Mucosa of rectum (tissue), 2 donors: ENCODE data around the gene IFT43.

ENCODE experiments used
- H3K27ac ChIP-seq, 2 donors: one replicate each; pipeline ENCODE4 v1.7.0; 2013; ENCODE audit warnings: inconsistent platforms in 2 of 2, low read depth in 2 of 2, low read length in 2 of 2
- H3K27me3 ChIP-seq, 2 donors: one replicate each; pipeline ENCODE4 v1.7.0; 2013; ENCODE audit warnings: low read length in 2 of 2; ENCODE audit not compliant: control insufficient read depth in 2 of 2, insufficient read depth in 2 of 2
- H3K36me3 ChIP-seq, 2 donors: one replicate each; pipeline ENCODE4 v1.7.0; 2013; ENCODE audit warnings: low read length in 2 of 2; ENCODE audit not compliant: control insufficient read depth in 2 of 2, insufficient read depth in 2 of 2
- H3K4me1 ChIP-seq, 2 donors: one replicate each; pipeline ENCODE4 v1.7.0; 2013; ENCODE audit warnings: low read length in 2 of 2, mild to moderate bottlenecking in 1 of 2; ENCODE audit not compliant: control insufficient read depth in 2 of 2, insufficient read depth in 2 of 2
- H3K4me3 ChIP-seq, 2 donors: one replicate each; pipeline ENCODE4 v1.7.0; 2013; ENCODE audit warnings: low read length in 2 of 2
- H3K9ac ChIP-seq, 2 donors: one replicate each; pipeline ENCODE4 v1.7.0; 2013; ENCODE audit warnings: low read length in 2 of 2, low read depth in 1 of 2, mild to moderate bottlenecking in 1 of 2
- H3K9me3 ChIP-seq, 2 donors: one replicate each; pipeline ENCODE4 v1.7.0; 2013; ENCODE audit warnings: low read length in 2 of 2; ENCODE audit not compliant: control insufficient read depth in 2 of 2
- donor health status: healthy.
- donor health status: Normal muscosa, but diverticular disease.

The IFT43 gene

DNA sequence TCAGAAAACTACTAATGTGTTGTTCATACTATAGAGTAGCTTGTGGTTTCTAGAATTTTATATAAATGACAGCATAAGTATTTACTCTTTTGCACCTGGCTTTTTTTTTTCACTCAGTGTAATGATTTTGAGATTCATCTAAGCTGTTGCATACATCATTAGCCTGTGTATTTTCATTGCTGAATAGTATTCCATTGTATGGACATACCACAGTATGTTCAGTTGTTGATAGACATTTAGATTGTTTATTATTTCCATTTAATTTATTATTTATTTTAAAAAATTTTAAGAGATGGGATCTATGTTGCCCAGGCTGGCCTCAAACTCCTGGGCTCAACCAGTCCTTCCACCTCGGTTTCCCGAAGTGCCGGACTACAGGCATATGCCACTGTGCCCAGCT, 80.0 kb downstream of the IFT43 start:
- Histone ChIP-seq H3K4me3 (no peak overlapping the region), H3K36me3 (peaks cover 2 to 6% of the 10 kb centered on the region in 2 donors), H3K4me1 (no peaks in the 10 kb centered on the region), H3K27ac (no peak overlapping the region), H3K27me3 (no peaks in the 10 kb centered on the region), H3K9ac (no peak overlapping the region), H3K9me3 (no peaks in the 10 kb centered on the region)

DNA sequence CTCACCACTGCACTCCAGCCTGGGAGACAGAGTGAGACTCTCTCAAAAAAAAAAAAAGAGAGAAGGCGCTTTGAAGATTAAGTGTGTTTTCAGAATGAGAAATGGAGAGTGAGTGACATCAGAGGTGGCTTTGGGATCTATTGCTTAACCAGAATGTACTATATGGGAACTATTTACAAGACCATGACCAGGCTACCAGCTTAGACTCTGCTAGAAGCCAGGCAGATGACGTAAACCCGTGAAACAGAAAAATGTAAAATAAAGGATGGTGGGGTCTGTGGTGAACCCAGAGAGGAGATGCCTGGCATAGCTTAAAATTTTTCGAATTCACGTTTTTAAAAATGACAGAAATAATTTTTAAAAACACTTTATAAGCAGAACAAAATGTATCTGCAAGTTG, 82.0 kb downstream of the IFT43 start:
- Histone ChIP-seq H3K27me3 (no peaks in the 10 kb centered on the region), H3K9me3 (no peaks in the 10 kb centered on the region), H3K36me3 (peaks cover 2 to 6% of the 10 kb centered on the region in 2 donors), H3K9ac (no peak overlapping the region), H3K4me1 (no peaks in the 10 kb centered on the region), H3K4me3 (no peak overlapping the region), H3K27ac (no peak overlapping the region)

DNA sequence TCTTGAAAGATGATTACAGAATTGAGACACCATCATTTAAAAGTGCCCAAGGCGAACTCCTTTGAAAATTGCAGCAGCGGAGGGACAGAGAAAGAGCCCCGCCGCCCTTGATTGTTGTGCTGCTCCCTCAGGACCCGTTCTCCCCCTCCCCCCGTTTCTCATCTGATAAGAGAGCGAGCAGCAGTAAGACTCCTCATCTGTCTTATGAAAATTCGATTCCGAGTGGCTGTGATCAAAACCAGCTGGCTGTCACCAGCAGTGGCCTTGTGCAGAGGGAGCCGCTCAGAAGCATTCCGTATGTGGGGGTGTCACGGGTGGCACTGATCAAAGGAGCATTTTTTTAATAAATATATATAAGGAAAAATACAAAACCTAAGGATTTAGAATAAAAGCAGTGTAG, 88.2 kb downstream of the IFT43 start:
- no peak overlapping the region for H3K9ac ChIP-seq
- no peaks in the 10 kb centered on the region for H3K9me3 ChIP-seq
- no peaks in the 10 kb centered on the region for H3K27me3 ChIP-seq
- no peaks in the 10 kb centered on the region for H3K4me1 ChIP-seq
- H3K36me3 ChIP-seq: peaks cover 0 to 5% of the 10 kb centered on the region in 2 donors
- no peak overlapping the region for H3K27ac ChIP-seq
- H3K4me3 ChIP-seq: no peak overlapping the region

DNA sequence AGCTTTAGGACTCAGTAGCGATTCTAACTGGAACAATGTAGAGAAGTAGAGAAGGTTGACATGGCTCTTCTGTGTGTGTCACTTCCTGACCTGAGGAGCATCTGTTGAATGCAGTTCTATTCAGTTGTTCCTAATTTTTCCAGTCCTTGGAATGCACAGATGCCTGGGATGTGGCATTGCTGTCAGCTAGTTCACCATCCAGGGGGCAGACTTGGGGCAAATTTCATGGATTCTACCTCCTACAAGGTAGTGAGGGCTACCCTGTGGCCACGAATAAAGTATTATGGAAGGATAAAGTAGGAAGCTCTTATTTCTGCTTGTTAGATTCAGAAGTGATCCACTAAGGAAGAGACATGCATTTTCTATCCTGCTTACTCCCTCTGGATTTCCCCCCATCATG, 91.8 kb downstream of the IFT43 start:
- no peaks in the 10 kb centered on the region for H3K9me3 ChIP-seq
- H3K27ac ChIP-seq: no peak overlapping the region
- no peak overlapping the region for H3K9ac ChIP-seq
- H3K4me1 ChIP-seq: no peaks in the 10 kb centered on the region
- H3K36me3 ChIP-seq: peaks cover 0 to 5% of the 10 kb centered on the region in 2 donors
- no peak overlapping the region for H3K4me3 ChIP-seq
- no peaks in the 10 kb centered on the region for H3K27me3 ChIP-seq

DNA sequence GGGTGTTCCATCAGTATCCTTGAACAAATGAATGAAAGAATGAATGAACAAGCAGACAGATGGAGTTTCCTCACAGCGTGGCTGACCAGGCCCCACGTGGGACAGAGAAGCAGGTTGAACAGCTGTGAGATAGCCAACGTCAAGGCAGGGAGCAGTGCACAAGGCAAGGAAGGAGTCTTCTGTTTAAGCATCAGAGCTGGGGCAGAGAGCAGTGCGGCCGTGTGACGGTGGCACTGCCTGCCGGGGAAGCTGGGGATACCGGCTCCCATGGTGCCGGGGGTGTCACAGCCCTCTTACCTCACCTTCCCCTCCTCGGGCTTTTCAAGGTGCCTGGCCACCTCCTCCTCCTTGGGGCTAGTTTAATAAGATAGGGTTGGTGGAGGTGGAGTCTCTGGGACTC, 92.9 kb downstream of the IFT43 start:
- Histone ChIP-seq H3K36me3 (peaks cover 4 to 11% of the 10 kb centered on the region in 2 donors), H3K4me1 (no peaks in the 10 kb centered on the region), H3K4me3 (no peak overlapping the region), H3K9me3 (no peaks in the 10 kb centered on the region), H3K27ac (no peak overlapping the region), H3K27me3 (no peaks in the 10 kb centered on the region), H3K9ac (no peak overlapping the region)

DNA sequence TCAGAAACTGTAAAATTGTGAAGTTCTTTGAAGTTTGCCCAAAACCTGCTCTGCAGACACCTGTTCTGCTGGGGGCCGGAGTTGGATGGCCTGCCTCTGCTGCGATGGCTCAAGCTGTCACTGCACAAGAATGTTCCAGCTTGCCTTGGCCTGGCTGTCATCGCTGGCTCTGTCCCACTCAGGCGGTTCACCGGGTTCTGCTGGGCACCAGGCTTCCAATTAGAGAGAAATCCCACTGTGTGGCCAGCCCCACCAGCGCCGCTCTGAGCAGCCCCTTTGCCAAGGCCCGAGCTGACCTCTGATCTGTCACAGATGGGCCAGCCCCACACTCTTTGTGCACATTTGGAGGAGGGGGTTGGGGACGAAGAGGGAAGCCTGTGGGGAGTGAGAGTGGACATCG, 94.5 kb downstream of the IFT43 start:
- Histone ChIP-seq H3K4me1 (no peaks in the 10 kb centered on the region), H3K36me3 (peaks cover 4 to 7% of the 10 kb centered on the region in 2 donors), H3K9ac (no peak overlapping the region), H3K4me3 (no peak overlapping the region), H3K9me3 (no peaks in the 10 kb centered on the region), H3K27ac (no peak overlapping the region), H3K27me3 (no peaks in the 10 kb centered on the region)

DNA sequence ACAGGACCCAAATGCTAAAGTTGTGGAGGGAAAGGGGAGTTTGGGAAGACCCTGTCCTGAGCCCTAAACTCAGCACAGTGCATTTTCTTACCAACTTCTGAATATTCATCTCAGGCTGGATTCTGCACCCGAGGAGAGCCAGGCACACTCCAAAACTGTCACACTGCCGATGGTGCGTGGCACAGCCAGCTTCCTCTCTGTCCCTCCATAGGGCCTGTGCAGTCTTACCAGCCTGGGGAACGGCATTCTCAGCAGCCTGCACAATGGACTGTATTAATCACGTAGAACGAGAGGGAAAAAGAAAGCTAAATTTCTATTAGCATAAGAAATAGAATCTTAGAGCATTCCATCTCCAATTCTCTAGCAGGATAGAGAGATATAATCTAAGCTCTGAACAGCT, 94.9 kb downstream of the IFT43 start:
- Histone ChIP-seq H3K27ac (no peak overlapping the region), H3K4me3 (no peak overlapping the region), H3K27me3 (no peaks in the 10 kb centered on the region), H3K9me3 (no peaks in the 10 kb centered on the region), H3K36me3 (peaks cover 4 to 7% of the 10 kb centered on the region in 2 donors), H3K9ac (no peak overlapping the region), H3K4me1 (no peaks in the 10 kb centered on the region)

DNA sequence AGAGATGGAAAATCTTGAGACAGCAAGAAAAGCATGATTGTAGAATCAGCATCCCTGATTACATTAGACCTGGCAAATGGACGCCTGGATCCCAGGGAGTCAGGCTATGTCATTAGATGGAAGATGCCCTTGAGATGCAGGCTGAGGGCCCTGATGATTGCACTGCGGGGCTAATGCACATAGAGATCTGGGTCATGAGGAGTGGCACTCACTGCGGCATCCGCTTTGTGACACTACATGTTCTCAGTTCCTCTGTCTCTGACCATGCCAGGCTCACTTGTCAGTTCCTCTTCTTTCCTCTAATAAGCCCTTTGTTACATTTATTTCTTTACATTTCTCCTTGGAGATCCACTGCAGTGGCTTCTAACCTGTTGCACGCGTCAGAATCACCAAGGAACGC, 96.1 kb downstream of the IFT43 start:
- Histone ChIP-seq H3K9me3 (no peaks in the 10 kb centered on the region), H3K27ac (no peak overlapping the region), H3K27me3 (no peaks in the 10 kb centered on the region), H3K9ac (no peak overlapping the region), H3K4me1 (no peaks in the 10 kb centered on the region), H3K4me3 (no peak overlapping the region), H3K36me3 (peaks cover 4 to 7% of the 10 kb centered on the region in 2 donors)

DNA sequence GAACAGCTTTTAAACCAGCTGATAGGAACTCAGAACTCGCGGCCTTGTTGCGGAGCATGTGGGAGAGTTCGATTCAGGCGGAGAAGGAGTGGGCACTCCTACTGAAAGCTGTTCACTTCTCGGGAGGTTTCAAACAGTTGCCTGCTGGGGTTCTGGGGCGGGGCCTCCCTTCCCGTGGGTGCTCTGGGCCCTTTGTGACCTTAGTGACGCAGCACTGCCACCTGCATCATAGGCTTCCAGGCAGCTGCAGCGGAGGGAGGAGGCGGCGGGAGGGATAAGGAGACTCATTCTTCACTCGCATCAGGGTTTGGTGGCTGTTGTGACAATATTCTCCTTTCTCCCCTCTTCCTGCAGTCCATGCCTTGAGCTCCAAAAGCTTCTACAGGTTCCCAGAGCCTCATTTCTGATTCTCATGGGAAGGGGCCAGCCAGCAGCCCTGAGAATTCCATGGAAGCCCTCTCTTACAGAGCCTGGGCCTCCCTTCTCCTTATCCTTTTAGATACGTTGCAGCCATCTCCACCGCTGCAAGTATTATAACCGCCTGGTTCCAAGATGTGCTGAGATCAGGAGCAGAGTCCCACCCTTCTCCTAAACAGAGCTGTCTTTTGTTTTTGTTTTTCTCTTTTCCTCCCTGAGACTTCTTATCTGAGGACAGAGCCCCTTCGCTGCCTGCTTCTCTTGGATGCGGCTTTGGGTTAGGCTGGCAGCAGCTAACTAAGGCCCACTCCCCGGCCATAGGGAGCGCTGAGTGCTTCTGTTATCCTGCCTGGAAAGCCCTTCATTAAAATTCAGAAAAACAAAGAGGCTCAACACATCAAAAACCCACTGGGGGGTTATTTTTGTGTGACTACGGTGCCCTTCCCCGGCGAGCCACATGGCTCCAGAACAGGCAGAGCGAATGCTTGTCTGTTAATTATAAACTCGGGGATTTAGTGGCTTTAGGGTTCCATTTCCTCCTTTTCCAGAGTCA, 98.5 kb downstream of the IFT43 start:
- Histone ChIP-seq H3K4me1 (no peaks in the 10 kb centered on the region), H3K9ac (no peak overlapping the region), H3K27me3 (no peaks in the 10 kb centered on the region), H3K36me3 (peaks cover 4 to 7% of the 10 kb centered on the region in 2 donors), H3K27ac (no peak overlapping the region), H3K9me3 (no peaks in the 10 kb centered on the region), H3K4me3 (no peak overlapping the region)

DNA sequence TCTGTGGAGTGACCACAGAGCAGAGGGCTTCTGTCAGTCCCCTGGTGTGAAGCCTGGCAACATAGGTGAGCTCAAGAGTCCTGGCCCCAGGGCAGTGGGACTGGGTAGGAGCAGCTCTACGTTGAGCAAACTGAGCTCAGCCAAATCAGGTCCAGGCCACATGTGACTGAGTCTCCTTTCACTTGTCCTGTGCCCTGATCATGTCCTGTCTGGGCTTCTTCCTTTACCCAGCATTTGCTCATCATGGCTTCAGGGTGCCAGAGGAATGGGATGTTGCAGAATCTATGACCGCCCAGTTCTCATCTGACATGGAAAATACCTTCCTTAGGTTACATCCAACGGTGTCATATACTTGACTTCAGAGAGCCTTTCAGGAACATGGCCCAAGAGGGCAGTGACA, 99.8 kb downstream of the IFT43 start:
- H3K36me3 ChIP-seq: peaks cover 4 to 7% of the 10 kb centered on the region in 2 donors
- H3K27me3 ChIP-seq: no peaks in the 10 kb centered on the region
- no peak overlapping the region for H3K9ac ChIP-seq
- no peak overlapping the region for H3K4me3 ChIP-seq
- H3K9me3 ChIP-seq: no peaks in the 10 kb centered on the region
- no peak overlapping the region for H3K27ac ChIP-seq
- no peaks in the 10 kb centered on the region for H3K4me1 ChIP-seq
